Daoy (cell line): ENCODE measurements around the gene PM20D1. TPM values are rescaled to one million over a fixed set of nuclear protein-coding genes. Genes with fewer than 3 reads are reported as not detected.

Source experiments
- DNase-seq: peaks from one replicate; pipeline ENCODE4 v3.0.0-alpha.2; 2015; ENCODE audit warnings: low read depth
- total RNA-seq: library from RNA; depleted of rRNA; stranded (reverse); fragments of >200 nt; shearing (Covaris generic); gene quantifications from 2 replicates; pipeline ENCODE4 v1.2.3, GENCODE V29; 2014

The PM20D1 gene
- total RNA-seq, 1 experiment from 2014 or later, result not detected

DNA sequence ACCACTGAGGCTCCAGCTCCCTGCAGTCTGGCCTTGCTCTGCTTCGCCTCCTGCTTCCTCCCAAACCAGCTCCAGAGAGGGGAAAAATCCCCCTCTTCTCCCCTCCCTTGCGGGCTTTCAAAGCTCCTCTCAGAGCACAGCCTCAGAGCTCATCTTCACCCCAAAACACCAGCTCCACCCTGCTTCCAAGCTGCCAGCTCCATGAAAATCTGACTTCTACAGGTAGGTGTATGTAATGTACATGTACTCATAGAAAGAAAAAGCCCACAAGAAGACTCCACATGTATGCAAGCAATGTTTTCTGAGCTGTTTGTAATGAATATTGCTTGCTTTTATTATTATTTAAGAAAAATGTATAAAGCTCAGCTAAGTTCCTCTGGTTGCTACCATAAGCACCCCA, 45.3 kb downstream of the PM20D1 start:
- no peak for DNase-seq

GRCh38 chr1:205803986-205804385, 45.9 kb downstream of the PM20D1 start:
- DNase-seq, result no peak

GRCh38 chr1:205802060-205802459, 47.9 kb downstream of the PM20D1 start:
- DNase-seq, result no peak

- no peak for DNase-seq
Observed at GRCh38 chr1:205800981-205801703, 48.8 kb downstream of the PM20D1 start.

DNA sequence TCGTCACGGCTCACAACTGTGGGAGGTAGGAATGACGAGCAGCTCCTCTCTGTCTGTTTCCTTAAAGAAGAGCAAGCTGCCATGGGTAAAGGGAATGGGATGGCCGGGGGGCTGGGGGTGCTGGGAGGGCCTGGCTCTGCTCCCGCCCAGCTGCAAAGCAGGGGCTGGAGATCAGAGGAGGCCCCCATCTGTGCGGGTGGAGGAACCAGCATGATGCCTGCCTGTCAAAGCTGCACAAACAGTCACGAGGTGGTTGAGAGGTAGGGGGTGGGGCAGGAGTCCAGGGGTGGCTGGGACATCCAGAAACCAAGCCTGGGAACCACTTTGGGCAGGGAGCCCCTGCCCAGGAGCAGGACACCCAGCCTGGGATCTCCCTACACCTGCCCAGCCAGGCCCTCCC, 49.5 kb downstream of the PM20D1 start:
- no peak for DNase-seq

DNA sequence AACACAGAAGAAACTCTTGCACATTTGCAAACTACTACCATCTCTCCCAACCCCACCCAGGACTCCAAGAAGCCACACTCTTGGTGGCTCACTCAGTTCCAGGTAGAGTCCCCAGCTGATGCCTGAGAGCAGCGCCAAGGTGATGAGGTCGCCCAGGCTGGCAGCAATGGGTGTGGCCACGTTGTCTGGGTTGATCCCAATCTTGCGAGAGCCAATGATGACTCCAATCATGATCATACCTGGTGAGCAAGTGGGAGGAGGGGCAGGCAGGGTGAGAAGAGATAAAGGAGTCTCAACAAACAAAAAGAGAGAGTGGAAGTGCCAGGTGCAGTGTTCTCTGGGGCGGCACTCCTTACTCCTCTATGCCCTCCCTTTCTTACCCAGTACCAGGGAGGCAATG, 51.4 kb downstream of the PM20D1 start:
- DNase-seq, result no peak

DNA sequence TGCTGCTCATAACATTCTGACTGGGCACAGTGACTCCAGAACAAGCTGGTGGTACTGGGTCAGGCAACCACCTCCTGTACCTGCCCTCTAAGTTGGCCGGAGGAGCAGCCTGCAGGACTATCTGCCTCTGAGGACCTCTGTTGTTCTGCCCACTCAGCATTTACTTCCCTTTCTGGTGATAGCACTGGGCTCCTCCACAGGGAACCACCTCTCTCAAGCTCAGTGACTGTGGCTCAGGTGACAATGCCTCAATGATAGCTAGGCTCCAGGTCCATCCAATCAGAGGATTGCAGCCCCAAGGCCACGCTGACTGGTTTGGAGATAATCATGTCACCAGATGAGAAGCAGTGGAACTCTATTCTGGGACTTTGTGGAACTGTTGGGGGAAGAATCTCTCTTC, 52.8 kb downstream of the PM20D1 start:
- no peak for DNase-seq

- DNase-seq, result no peak
Observed at GRCh38 chr1:205794011-205794730, 55.8 kb downstream of the PM20D1 start.

GRCh38 chr1:205792961-205793673, 56.8 kb downstream of the PM20D1 start:
- no peak for DNase-seq

GRCh38 chr1:205792481-205792881, 57.5 kb downstream of the PM20D1 start:
- no peak for DNase-seq

GRCh38 chr1:205791568-205792180, 58.3 kb downstream of the PM20D1 start:
- DNase-seq, result peak; percentile 53

- DNase-seq, result no peak
Observed at GRCh38 chr1:205787287-205787916, 62.5 kb downstream of the PM20D1 start.

DNA sequence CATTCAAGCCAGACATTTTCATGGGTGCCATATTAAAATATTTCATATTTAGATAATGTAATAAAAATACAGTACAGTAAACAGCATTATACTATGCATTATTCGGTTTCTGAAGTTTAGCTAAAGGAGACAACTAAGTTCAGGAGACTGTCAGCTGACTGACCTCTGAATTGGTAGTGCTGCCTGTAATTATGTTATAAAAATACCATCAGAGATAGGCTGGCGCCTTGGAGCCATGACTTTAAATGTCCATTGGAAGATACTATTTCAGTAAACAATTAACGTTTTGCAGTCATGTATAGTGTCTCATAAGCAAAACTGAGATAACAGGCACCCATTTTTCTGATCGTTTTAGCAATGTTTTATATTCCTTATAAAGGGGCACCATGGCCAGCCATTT, 63.3 kb downstream of the PM20D1 start:
- DNase-seq, result no peak

- DNase-seq, result no peak
Observed at GRCh38 chr1:205785446-205785845, 64.5 kb downstream of the PM20D1 start.

DNA sequence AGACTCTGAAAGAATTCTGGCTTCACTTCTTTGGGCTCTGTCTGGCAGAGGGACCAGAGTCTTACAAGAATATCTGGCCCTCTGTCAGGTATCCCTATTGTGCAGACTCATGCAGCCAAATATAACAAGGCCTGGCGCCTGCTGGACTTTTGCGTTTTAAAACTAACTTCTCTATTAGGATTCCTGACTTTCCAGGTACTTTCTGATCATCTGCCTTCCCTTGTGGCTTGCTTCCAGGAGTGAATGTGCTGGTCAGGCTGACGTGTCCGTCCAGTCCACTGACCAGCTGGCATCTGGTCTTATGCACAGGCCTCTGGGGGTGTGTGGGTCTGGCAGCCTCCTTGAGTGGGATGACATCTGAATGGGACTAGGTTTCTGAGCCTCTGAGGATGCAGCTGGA, 66.0 kb downstream of the PM20D1 start:
- no peak for DNase-seq

DNA sequence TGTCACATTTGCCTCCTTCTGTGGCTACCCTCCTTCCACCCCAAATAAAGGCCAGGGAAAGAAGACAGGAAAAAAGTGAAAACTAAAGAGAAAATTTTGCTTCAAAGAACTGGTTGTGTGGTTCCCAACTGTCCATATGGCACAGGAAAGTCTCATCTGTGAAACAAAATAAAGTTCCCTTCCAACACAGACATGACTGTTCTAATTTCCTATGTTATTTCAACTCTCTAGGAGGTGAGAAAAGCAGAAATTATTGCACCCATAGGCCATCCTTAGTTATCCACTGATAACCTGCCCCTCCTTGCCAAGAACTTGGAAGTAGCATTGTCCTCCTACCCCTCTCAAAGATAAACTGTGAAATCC, 66.5 kb downstream of the PM20D1 start:
- no peak for DNase-seq

DNA sequence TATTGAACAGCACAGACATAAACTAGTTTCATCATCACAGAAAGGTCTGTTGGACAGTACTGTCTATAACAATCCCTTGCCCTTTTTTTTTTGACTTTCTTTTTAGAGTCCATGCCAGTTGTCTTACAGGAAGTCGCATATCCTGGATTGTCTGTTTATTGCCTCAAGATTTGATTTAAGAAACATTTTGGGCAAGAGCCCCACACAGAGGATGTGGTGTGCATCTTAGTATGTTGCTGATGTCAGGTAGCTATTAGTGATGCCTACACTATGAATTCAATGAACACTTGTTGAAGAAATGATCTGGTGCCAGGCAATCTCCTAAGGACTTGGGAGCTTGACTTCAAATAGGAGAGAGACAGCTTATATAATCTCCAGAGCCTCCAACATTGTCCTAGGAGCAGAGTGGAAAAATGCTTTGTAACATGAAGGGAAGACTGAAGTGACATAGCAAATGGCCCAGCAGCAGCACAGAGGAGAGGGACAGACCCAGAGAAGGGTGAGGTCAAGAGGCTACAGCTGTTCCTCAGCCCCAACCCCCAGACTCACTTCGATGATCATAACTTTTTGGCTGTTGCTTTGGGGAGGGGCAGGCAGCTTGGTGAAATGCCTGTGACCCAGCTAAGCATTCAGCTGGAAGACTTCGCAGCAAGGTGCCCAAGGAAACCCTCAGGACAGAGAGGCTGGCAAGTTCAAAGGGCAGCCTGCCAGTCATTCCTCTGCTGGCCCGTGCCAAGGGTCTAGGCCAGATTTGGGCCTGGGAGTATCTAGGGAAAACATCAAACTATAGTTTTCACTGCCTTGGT, 67.1 kb downstream of the PM20D1 start:
- DNase-seq, result no peak

- no peak for DNase-seq
Observed at GRCh38 chr1:205780335-205780734, 69.6 kb downstream of the PM20D1 start.
